Activated naive CD4-positive, alpha-beta T cell (primary cell): ENCODE measurements around the gene LMOD1.
"Not testable (repeated sequence)": the region's sequence is repeated elsewhere in the genome, so short reads cannot be mapped to it uniquely, and the experiment has no call there.

ENCODE experiments used
- DNase-seq, 4 experiments: peaks; one replicate each; lab custom pipeline; 2025; lab: John Stamatoyannopoulos, UW

LMOD1 gene

GRCh38 chr1:201914456-201915235 is 31.7 kb downstream of the LMOD1 start:
- DNase-seq = no peak

- DNase-seq = no peak
Measured at GRCh38 chr1:201912832-201913231, 33.5 kb downstream of the LMOD1 start.

GRCh38 chr1:201911826-201912571 is 34.3 kb downstream of the LMOD1 start:
- no peak for DNase-seq

- no peak for DNase-seq
Measured at GRCh38 chr1:201907621-201908020, 38.7 kb downstream of the LMOD1 start.

- DNase-seq = no peak
Measured at GRCh38 chr1:201906336-201906735, 40.0 kb downstream of the LMOD1 start.

- DNase-seq = no peak
Measured at GRCh38 chr1:201905234-201905890, 41.0 kb downstream of the LMOD1 start.

GRCh38 chr1:201904579-201904978 is 41.8 kb downstream of the LMOD1 start:
- no peak for DNase-seq

GRCh38 chr1:201903135-201903534 is 43.2 kb downstream of the LMOD1 start:
- no peak for DNase-seq

GRCh38 chr1:201902198-201902597 is 44.1 kb downstream of the LMOD1 start:
- no peak for DNase-seq

GRCh38 chr1:201901036-201901435 is 45.3 kb downstream of the LMOD1 start:
- not testable (repeated sequence) for DNase-seq

GRCh38 chr1:201900476-201900875 is 45.9 kb downstream of the LMOD1 start:
- DNase-seq = no peak

- no peak for DNase-seq
Measured at GRCh38 chr1:201899683-201900429, 46.5 kb downstream of the LMOD1 start.

- DNase-seq = no peak
Measured at GRCh38 chr1:201898992-201899391, 47.4 kb downstream of the LMOD1 start.

GRCh38 chr1:201898240-201898894 is 48.0 kb downstream of the LMOD1 start:
- DNase-seq = no peak

- no peak for DNase-seq
Measured at GRCh38 chr1:201896951-201897391, 49.4 kb downstream of the LMOD1 start.

GRCh38 chr1:201895913-201896807 is 50.2 kb downstream of the LMOD1 start:
- DNase-seq = peak; percentile 40 to 67 (median 57)

- DNase-seq = no peak
Measured at GRCh38 chr1:201895120-201895665, 51.2 kb downstream of the LMOD1 start.

GRCh38 chr1:201894343-201895119 is 51.8 kb downstream of the LMOD1 start:
- no peak for DNase-seq

GRCh38 chr1:201893431-201893830 is 52.9 kb downstream of the LMOD1 start:
- no peak for DNase-seq
